Measurements from ENCODE around the gene NKX1-1.
"Not testable (repeated sequence)": the region's sequence is repeated elsewhere in the genome, so short reads cannot be mapped to it uniquely, and the experiment has no call there.

Gene NKX1-1

GRCh38 chr4:1403591-1404572 is 2.4 kb downstream of the NKX1-1 start:
- no peak for DNase-seq

- DNase-seq = no peak
Measured at GRCh38 chr4:1403177-1403583, 3.1 kb downstream of the NKX1-1 start.

GRCh38 chr4:1402516-1403091 is 3.6 kb downstream of the NKX1-1 start:
- DNase-seq = no peak

GRCh38 chr4:1402021-1402515 is 4.2 kb downstream of the NKX1-1 start:
- no peak for DNase-seq

- no peak for DNase-seq
Measured at GRCh38 chr4:1401409-1402020, 4.7 kb downstream of the NKX1-1 start.

GRCh38 chr4:1400831-1401408 is 5.3 kb downstream of the NKX1-1 start:
- DNase-seq = no peak

GRCh38 chr4:1400191-1400805 is 5.9 kb downstream of the NKX1-1 start:
- no peak for DNase-seq

- DNase-seq = no peak
Measured at GRCh38 chr4:1399508-1400190, 6.6 kb downstream of the NKX1-1 start.

GRCh38 chr4:1398681-1399507 is 7.3 kb downstream of the NKX1-1 start:
- DNase-seq = no peak

GRCh38 chr4:1396806-1397455 is 9.3 kb downstream of the NKX1-1 start:
- DNase-seq = no peak

GRCh38 chr4:1395941-1396805 is 10.1 kb downstream of the NKX1-1 start:
- peak; percentile 4 for DNase-seq

- DNase-seq = not testable (repeated sequence)
Measured at GRCh38 chr4:1395389-1395820, 10.8 kb downstream of the NKX1-1 start.

- not testable (repeated sequence) for DNase-seq
Measured at GRCh38 chr4:1394554-1395388, 11.5 kb downstream of the NKX1-1 start.

- no peak for DNase-seq
Measured at GRCh38 chr4:1393866-1394265, 12.4 kb downstream of the NKX1-1 start.

- DNase-seq = not testable (repeated sequence)
Measured at GRCh38 chr4:1393363-1393762, 12.9 kb downstream of the NKX1-1 start.

GRCh38 chr4:1385373-1386340 is 20.6 kb downstream of the NKX1-1 start:
- DNase-seq = no peak

- DNase-seq = no peak
Measured at GRCh38 chr4:1384675-1385372, 21.4 kb downstream of the NKX1-1 start.

Data from CD4-positive, alpha-beta T cell treated with Interleukin-15 for 1 hour (primary cell).